GM21825 (cell line): ENCODE measurements around the gene KLHL40.

Experiments
- ATAC-seq: cut with Tn5 transposase; IDR thresholded peaks from one replicate; pipeline ENCODE4 v1.9.1; 2021; ENCODE audit warnings: mild to moderate bottlenecking, moderate library complexity; ENCODE audit not compliant: unreplicated experiment

Gene KLHL40

DNA sequence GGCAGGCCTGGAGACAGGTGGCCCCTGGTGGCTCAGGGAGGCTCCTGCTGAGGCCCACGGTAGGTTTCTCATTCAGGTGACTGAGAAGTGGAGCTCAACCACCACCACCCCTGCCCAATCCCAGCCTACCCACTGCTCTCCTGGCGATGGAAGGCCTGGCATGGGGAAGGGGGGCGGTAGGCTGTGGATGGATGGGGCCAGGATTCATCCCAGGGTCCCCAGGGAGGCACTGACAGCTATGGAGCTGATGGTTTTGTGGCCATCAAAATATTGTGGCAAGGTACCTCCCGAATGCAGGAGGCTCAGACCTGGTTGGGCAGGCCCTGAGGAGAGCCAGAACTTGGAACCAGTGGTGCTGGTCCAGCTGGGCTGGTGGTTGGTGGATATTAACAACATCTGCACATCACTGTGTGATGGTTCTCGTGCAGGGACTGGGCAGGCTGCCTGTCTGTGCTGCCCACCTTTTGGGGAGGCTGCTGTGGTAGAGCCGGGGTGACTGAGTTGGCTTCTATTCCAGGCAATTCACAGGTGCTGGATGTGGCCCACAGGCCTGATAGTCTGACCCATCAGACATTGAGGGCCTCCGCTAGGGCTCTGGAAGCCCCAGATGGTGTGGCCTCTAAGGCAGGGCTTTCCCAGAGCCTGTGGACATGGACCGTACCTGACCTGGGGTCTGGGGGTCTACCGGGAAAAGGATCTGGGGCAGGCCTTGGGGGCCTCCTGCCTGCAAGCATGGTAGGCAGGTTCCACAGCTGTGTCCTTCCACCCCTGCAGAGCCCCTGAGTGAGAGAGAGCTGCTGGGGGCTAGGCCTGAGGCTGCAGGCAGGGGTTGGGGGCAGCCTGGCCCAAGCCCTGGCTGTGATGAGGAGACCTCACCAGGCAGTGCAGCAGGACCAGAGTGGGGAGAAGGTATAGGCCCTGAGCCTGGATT, 28.4 kb upstream of the KLHL40 start:
- ATAC-seq: no peak

DNA sequence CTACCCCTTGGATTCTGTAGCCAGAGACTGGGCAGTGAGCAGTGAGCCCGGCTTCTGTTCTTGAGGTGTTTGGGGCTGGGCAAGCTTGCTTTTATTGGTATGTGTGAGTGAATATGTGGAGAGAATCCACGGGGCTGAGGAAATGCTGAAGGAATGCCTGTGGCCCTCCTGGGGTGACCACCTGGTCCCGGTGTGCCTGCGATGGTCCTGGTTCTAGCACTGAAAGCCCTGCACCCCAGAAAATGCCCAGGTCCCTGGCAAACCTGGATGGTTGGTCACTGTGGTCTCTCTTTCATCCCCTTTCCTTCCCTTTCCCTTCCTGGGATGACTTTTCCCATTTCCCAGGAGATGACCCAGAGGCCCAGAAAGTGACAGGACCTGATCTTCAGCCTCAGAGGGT, 27.7 kb upstream of the KLHL40 start:
- ATAC-seq: no peak

DNA sequence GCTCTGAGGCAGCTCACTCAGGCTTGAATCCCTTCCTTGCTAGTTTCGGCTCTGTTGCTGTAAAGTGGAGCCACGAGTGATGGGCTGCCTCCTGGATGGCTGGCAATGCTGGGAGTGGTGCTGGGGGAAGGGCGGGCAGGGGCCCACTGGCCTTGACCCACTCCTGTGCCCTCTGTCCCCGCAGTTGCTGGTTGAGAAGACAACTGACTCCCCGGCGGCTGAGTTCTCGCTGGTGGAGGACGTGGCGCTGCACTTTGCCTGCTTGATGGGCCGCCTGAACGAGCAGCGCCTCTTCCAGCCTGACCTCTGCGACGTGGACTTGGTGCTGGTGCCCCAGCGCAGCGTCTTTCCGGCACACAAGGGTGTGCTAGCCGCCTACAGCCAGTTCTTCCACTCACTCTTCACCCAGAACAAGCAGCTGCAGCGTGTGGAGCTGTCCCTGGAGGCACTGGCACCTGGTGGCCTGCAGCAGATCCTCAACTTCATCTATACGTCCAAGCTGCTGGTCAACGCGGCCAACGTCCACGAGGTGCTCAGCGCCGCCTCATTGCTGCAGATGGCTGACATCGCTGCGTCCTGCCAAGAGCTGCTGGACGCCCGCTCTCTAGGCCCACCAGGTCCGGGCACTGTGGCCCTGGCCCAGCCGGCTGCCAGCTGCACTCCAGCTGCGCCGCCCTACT, 27.1 kb upstream of the KLHL40 start:
- ATAC-seq: no peak

DNA sequence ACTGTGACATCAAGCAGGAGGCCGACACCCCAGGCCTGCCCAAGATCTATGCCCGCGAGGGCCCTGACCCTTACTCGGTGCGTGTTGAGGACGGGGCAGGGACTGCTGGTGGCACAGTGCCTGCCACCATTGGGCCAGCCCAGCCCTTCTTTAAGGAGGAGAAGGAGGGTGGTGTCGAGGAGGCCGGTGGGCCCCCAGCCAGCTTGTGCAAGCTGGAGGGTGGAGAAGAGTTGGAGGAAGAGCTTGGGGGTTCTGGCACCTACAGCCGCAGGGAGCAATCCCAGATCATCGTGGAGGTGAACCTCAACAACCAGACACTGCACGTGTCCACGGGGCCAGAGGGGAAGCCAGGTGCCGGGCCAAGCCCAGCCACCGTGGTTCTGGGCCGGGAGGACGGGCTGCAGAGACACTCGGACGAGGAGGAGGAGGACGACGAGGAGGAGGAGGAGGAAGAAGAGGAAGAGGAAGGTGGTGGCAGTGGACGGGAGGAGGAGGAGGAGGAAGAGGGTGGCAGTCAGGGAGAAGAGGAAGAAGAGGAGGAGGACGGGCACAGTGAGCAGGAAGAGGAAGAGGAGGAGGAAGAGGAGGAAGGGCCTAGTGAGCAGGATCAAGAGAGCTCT, 26.5 kb upstream of the KLHL40 start:
- ATAC-seq: no peak

DNA sequence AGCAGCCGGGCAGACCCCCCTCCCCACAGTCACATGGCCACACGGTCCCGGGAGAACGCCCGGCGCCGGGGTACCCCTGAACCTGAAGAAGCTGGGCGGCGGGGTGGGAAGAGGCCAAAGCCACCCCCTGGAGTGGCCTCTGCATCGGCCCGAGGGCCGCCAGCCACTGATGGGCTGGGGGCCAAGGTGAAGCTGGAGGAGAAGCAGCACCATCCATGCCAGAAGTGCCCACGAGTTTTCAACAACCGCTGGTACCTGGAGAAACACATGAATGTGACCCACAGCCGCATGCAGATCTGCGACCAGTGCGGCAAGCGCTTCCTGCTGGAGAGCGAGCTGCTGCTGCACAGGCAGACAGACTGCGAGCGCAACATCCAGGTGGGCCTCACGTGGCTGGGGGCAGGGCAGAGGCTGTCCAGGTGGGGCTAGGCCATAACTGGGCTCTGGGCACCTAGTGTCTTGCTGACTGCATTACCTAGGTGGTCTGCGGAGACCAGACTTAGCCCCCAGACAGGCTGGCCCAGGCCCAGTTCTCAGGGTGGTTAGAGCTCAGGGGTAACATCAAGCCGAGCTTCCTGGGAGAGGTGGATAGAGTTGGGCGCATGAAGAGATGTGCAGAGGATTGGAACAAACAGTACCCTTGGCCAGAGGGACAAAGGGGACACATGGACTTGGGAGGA, 25.7 kb upstream of the KLHL40 start:
- ATAC-seq: no peak

DNA sequence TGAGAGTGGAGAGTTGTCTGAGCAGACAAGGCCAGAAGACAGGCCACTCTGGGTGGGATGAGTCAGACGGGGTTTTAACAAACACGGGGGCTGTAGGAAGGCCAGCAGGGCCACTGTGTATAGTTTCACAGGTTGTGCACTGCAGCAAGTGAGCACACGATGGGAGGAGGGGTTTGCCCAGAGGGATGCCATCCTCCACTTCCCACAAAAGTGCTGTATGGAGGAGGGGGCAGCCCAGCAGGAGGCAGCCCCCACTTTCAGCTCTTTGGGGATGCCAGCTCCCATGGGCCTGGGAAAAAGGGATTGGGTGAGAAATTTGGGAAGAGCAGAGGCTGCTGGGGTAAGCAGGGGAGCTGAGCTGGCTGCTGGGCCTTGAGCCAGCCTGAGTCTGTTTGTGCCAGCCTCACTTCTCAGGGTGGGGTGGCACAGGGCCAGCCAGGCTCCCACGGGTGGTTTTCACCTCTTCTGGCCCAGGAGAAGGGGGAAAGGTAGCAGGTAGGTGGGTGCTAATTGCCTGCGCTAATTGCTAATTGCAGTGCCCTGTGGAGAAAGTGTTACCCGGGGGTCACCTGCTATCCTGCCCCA, 25.1 kb upstream of the KLHL40 start:
- ATAC-seq: no peak

DNA sequence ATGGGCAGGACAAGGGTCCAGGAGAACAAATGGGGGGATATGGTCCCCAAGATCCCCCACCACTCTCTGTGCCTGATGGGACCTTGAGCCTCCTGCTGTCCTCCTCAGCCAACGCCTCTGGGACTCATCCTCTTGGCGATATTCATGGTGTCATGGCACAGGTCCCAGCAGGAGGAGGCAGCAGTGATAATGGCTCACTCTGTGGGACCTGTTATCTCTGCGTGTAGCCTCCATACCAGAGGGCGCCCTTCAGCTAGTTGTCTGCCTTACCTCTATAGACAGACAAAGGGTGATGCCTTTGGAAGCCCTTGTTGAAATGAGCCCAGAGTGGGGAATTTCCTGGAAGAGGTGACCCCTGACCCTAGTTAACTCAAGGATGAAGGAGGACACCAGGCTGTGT, 24.4 kb upstream of the KLHL40 start:
- no peak for ATAC-seq

DNA sequence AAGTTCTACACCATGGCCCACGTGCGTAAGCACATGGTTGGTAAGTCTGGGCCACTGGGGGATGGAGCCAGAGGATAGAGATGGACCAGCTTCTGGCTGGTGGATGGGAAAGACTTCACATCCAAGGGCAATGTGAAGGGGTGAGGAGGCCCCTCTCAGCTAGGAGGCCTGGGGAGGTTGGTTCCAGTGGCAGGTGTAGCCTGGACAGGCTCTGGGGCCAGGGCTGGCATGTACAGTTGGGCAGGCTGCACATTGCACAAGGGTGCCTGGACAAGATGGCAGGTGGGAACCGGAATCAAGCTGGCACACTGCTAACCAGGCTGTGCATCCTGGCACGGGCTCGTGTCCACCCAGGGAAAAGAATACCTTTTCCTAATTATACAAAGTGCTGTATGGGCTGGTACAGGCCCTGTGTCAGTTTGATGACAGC, 23.7 kb upstream of the KLHL40 start:
- ATAC-seq: no peak

DNA sequence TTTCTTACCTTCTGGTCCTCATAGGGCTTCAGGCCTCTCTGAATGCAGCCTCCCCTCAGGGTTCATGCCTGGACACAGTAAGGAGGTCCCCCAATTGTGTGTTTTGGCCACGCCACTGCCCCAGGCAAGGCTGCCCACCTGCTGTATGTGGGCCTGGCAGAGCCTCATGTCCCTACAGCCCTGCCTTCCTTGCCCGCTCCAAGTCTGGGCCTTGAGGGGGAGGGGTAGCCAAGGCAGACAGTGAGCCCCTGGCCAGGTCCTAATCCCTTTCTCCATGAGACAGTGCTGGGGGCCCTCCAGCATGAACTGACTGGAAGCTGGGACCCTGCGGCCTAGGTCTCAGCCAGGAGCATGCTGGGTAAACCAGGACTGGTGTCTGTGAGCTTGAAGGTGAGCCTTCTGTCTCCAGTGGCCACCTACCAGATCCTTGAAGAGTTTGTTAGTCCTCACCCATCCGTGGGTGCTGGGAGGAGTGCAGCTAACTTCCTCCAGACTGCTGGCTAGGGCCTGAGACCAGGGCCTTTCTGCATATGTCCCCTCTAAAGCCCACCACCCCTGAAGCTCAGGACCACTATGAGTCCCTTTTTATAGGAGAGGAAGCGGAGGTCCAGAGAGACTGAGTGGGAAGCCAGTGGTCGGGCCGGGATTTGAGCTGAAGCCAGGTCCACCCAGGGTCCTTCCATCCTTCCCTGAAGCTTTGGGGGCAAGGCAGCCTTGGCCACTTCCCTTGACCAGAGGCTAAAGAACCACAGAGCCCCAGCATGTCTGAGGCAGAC, 23.1 kb upstream of the KLHL40 start:
- ATAC-seq: no peak

DNA sequence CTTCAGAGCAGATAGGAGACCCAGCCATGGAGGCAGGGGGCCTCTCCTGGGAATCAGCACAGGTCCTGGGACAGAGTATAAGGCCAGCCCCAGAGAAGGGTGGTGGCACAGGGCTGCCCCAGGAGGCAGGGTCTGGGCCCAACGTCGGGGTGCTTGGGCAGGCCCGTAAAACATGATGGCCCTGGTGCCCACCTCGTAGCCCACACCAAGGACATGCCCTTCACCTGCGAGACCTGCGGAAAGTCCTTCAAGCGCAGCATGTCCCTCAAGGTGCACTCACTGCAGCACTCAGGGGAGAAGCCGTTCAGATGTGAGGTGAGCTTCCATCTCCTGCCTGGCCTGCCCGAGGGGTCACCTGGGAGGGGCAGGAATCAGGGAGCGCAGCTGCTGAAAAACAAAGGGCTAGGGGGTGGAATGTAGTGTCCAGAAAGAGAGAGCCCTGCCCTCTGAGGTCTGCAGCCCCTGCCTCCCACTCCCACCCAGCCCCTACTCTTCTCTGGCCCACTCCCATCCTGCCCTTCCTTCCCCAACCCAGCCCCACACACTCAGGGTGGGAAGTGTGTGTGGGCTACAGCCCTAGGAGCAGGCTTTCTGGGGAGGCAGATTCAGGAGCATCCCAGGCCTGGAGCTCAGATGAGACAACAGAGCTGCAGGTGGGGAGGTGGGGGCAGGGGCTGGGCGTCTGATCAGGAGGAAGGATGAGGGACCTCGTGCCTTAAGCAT, 22.4 kb upstream of the KLHL40 start:
- no peak for ATAC-seq

DNA sequence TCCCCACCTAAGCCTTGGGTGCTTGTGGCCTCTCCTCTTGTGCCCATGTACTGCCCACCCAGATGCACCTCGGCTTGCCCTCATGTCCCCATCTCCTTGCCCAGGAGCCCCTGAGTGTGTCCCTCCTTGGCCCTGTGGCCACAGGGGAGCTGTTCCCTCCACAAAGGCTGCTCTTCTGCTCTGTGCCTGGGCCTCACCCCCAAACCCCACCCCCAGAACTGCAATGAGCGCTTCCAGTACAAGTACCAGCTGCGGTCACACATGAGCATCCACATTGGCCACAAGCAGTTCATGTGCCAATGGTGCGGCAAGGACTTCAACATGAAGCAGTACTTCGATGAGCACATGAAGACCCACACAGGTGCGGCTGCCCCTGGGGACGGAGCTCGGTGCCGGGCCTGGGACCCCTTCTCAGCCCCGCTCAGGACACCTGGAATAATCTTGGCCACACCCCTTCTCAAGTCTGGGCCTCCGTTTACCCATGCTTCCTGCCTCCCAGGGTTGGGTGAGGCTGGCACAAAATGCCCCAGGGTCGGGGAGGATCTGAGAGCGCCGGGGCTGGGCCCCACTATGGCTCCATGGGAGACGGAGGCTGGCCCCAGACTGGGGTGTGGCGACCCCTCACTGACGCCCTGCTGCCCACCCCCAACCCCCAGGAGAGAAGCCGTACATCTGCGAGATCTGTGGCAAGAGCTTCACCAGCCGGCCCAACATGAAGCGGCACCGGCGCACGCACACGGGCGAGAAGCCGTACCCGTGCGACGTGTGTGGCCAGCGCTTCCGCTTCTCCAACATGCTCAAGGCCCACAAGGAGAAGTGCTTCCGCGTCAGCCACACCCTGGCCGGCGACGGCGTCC, 21.5 kb upstream of the KLHL40 start:
- no peak for ATAC-seq

DNA sequence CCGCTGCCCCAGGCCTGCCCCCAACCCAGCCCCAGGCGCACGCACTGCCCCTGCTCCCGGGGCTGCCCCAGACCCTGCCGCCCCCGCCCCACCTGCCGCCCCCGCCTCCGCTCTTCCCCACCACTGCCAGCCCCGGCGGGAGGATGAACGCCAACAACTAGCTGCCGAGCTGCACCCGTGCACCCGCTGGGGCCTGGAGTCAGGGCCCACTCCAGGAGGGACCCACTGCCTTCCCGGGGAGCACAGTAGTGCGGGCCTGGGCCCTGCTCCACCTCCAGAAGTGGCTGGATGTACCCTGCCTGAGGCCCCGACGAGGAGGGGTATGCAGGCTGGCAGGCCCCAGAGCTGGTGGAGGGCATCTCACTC, 20.9 kb upstream of the KLHL40 start:
- ATAC-seq: no peak

DNA sequence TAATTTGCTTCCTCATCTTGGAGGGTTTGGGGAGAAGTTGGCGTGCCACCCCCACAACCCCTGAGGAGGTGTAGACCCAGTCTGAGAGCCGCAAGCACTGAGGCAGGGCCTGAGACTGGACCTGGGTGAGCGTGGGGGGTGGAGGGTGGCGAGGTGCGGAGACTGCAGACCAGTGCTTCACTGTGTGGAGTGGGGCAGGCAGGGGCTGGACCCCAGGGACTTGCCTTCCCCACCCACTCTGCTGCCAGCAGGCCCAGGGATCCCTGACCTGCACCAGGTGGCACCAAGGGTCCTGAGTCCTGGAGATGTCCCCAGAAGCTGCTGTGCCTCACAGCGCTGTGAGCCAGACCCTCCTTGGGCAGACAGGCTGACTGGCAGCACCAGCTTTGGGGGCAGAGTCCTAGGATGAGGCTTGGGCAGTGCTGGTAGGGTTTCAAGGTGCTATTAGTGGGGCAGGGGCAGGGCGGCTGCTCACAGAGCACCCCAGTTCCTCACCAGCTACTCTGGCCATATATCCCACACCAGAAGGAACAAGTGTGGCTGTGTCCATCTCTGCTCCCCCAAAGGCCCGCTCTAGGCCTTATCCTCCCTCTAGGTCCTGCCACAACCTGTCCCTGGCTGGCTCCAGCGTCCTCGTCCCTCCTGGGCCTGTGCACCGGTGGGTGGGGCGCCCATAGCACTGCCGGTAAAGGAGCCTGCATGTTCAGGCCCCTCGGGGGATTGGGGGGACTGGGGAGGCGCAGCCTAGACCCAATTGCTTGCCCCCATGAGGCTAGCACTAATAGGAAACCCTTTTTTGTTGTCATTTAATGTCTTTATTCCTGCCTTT, 20.1 kb upstream of the KLHL40 start:
- ATAC-seq: no peak

DNA sequence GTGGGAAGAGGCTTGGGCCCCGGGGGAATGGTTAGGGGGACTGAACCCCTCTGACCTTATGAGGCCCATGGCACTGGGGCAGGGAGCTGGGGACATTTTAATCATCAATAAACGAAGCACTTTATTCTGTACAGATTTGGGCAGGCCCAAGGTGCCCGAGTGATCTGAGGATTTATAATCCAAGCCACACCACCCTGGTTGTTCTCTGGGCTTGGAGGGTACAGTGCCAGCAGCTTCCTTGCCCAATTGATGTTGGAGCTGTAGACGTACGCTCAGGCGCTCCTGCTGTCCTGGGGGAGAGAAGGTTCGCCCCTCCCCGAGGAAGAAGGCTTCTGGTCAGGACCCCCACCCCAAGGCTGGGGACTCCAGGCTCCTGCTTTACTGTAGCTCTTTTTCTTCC, 19.3 kb upstream of the KLHL40 start:
- ATAC-seq: no peak

DNA sequence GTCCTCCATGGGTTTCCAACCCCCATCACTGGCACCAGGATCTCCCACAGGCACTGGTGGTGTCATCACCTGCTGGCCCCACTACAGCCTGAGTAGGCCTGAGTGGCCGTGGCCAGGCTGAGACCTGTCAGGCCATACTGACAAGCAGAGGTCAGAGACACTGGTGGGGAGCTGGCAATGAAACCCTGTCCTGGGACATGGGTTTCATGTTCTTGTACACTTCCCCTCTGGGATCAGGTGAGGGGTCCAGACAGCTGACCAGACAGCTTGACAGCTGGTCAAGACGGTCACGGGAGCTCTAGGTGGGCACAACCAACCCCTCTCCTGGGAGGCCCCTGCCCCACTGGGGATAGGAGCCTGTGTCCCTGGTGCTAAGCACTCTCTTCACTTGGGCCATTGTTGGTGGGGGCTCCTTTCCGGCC, 18.7 kb upstream of the KLHL40 start:
- no peak for ATAC-seq

DNA sequence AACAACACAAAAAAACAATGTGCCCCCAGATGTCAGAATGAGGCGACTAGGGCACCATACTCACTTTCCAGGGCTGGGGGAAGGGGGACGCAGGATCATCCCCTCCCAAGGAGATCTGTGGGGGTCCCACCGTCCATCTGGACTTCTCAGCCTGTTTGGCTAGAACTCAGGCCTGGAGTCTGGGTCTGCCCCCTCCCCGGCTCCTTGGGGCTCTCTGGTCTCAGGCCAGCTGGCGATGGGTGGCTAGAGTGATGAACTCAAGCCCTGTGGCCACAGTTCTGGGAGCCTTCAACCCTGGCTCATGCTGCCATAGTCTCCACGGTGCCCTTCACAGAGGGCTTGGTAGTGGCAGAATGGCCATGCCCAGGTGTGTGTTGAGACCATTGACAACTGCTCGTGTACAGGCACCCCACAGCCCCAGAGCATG, 18.2 kb upstream of the KLHL40 start:
- no peak for ATAC-seq

DNA sequence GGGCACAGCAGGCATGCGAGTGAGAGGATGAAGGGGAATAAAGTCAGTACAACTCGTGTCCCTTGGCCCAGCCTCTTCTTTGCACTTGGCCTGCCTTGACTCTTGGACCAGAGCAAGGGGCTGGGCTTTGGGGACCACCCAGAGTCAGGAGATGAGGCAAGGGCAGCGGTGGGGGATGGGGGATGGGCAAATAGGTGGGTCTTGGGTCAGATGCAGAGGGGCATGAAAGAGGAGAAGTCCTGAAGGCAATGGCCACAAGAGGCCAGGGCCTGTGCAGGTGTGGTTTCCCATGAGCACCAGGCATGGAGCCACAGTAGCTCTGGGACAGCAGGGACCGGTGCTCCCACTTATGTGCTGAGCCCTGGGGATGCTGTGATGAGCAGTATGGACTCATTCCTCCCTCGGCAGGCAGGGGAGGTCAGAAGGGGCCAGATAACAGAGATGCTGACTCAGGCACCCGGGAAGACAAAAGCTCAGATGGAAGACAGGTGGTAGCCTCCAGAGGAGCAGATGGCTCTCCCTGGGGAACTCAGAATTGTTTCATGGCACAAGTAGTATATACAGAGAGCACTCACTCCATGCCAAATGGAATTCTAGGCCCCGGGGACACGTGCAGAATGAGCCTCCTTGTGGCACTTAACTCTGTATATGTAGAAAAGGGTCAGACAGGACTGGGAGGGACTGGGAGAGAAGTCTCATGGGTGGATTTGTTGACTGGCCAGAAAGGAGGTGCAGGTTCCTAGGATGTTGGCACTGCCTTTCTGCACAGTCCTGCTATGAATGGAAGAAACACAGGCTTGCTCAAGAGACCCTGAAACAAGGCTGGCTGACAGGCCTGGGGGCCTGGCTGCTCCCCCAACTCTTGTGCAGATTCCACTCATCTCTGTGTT, 17.6 kb upstream of the KLHL40 start:
- ATAC-seq: no peak
